WTC11 (cell line): ENCODE measurements around the gene KRT10. TPM values are rescaled to one million over a fixed set of nuclear protein-coding genes. Genes with fewer than 3 reads are reported as not detected.

Source experiments
- ATAC-seq: fragments of 200-7000 bp; cut with Tn5 transposase; 2 replicates; pipeline ENCODE4 v1.10.0; 2021; ENCODE audit warnings: mild to moderate bottlenecking, moderate library complexity
- CTCF ChIA-PET: fragments of 300-600 bp; sonication (Branson Sonifier 250); formaldehyde crosslinking; loops from one replicate; lab custom pipeline; 2021; ENCODE audit warnings: antibody characterized with exemption; lab: Charles Lee
- POLR2A ChIA-PET: fragments of 350-600 bp; sonication (Branson Sonifier 250); formaldehyde crosslinking; loops from one replicate; lab custom pipeline; 2021; ENCODE audit warnings: antibody characterized with exemption; lab: Charles Lee
- DNase-seq: peaks from one replicate; pipeline ENCODE4 v3.0.0; 2021; ENCODE audit warnings: low spot score
- H3K27ac Mint-ChIP-seq: 2 replicates; pipeline ENCODE4 v1.8.0; 2021; ENCODE audit warnings: mixed read lengths
- H3K27me3 Mint-ChIP-seq: 2 replicates; pipeline ENCODE4 v1.8.0; 2021; ENCODE audit warnings: low read depth, mild to moderate bottlenecking, moderate library complexity, mixed read lengths
- H3K36me3 Mint-ChIP-seq: 2 replicates; pipeline ENCODE4 v1.8.0; 2021; ENCODE audit warnings: mixed read lengths
- H3K4me1 Mint-ChIP-seq: 2 replicates; pipeline ENCODE4 v1.8.0; 2022; ENCODE audit warnings: mixed read lengths
- H3K4me3 Mint-ChIP-seq: 2 replicates; pipeline ENCODE4 v1.8.0; 2021; ENCODE audit warnings: mild to moderate bottlenecking, moderate library complexity, mixed read lengths
- H3K9me3 Mint-ChIP-seq: 2 replicates; pipeline ENCODE4 v1.8.0; 2021; ENCODE audit warnings: mixed read lengths
- CBFB ChIP-seq: sonication (generic); formaldehyde crosslinking; IDR thresholded peaks from 2 replicates; pipeline ENCODE4 v1.8.1; 2022; ENCODE audit warnings: mild to moderate bottlenecking, low read depth, missing genetic modification reagents
- ELF4 ChIP-seq: sonication (generic); formaldehyde crosslinking; IDR thresholded peaks from 2 replicates; pipeline ENCODE4 v1.8.1; 2022; ENCODE audit warnings: low read depth, mild to moderate bottlenecking, moderate library complexity, missing genetic modification reagents
- MXD4 ChIP-seq: fragments of 250-450 bp; sonication (Bioruptor Pico); IDR thresholded peaks from 2 replicates; pipeline ENCODE4 v1.8.0; 2021; ENCODE audit warnings: mild to moderate bottlenecking, moderate library complexity, borderline replicate concordance
- NFYB ChIP-seq: sonication (generic); formaldehyde crosslinking; conservative IDR thresholded peaks from 2 replicates; pipeline ENCODE4 v1.8.0; 2022; ENCODE audit warnings: low read depth, missing genetic modification reagents
- NR2C2 ChIP-seq: sonication (generic); formaldehyde crosslinking; IDR thresholded peaks from 2 replicates; pipeline ENCODE4 v1.8.0; 2022; ENCODE audit warnings: mild to moderate bottlenecking, missing genetic modification reagents
- ZBTB21 ChIP-seq: sonication (generic); formaldehyde crosslinking; IDR thresholded peaks from 2 replicates; pipeline ENCODE4 v1.8.1; 2023; ENCODE audit warnings: mild to moderate bottlenecking, missing genetic modification reagents, borderline replicate concordance
- total RNA-seq: library from RNA; stranded (reverse); gene quantifications from 3 replicates; pipeline ENCODE4 v1.2.3, GENCODE V29; 2021
- TF ChIP-seq, protein P1 (sequence below): fragments of 250-450 bp; sonication (Bioruptor Pico); IDR thresholded peaks from 2 replicates; pipeline ENCODE4 v2.1.2; 2022; ENCODE audit warnings: mild to moderate bottlenecking, moderate library complexity
- TF ChIP-seq, protein P2 (sequence below): fragments of 250-450 bp; sonication (Bioruptor Pico); IDR thresholded peaks from 2 replicates; pipeline ENCODE4 v1.9.0; 2021; ENCODE audit warnings: moderate library complexity, mild to moderate bottlenecking, inconsistent platforms, borderline replicate concordance
- TF ChIP-seq, protein P3 (sequence below): sonication (generic); formaldehyde crosslinking; IDR thresholded peaks from 2 replicates; pipeline ENCODE4 v1.8.1; 2022; ENCODE audit warnings: mild to moderate bottlenecking, moderate library complexity, missing genetic modification reagents
- TF ChIP-seq, protein P4 (sequence below): fragments of 250-450 bp; sonication (Bioruptor Pico); IDR thresholded peaks from 2 replicates; pipeline ENCODE4 v1.9.0; 2021; ENCODE audit warnings: mild to moderate bottlenecking, borderline replicate concordance
- TF ChIP-seq, protein P5 (sequence below): sonication (generic); formaldehyde crosslinking; IDR thresholded peaks from 2 replicates; pipeline ENCODE4 v1.8.0; 2022; ENCODE audit warnings: missing genetic modification reagents
- TF ChIP-seq, protein P6 (sequence below): fragments of 250-450 bp; sonication (Bioruptor Pico); IDR thresholded peaks from 2 replicates; pipeline ENCODE4 v1.9.0; 2021; ENCODE audit warnings: mild to moderate bottlenecking
- TF ChIP-seq, protein P7 (sequence below): sonication (generic); formaldehyde crosslinking; IDR thresholded peaks from 2 replicates; pipeline ENCODE4 v1.8.1; 2022; ENCODE audit warnings: missing genetic modification reagents, borderline replicate concordance

KRT10 gene
- total RNA-seq, 1 experiment from 2014 or later: 23.2 TPM

DNA sequence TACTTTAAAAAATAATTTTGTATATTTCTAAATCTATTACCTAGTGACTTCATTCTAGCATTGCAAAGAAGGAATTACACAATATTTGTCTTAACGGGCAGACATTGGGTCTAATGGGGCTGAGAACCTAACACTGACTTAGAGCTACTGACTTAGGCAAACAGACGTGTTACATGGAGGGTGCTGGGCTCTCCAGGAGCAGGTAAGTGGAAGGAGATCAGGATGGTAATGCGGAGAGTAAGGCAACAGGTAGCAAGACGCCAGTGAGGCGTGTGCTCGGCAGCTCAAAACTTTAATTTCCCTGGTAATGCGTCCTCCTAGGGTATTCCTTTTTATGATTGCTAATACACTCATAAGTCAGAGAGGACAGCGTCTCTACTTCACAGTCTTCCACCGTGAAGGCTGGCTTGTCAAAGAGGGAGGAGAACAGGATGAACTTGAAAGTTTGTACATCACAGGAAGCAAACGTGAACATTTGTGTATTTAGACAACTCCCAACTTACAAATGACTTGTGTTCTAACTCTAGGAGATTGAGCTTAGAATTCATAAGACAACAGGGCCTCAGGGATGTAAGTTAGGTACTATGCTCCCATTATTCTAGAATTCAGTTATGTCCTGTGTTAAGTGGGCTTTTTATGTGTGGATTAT is 27.3 kb downstream of the KRT10 start:
- DNase-seq: no peak
- ATAC-seq: no peak
- ChIA-PET CTCF (interaction anchor here (0.5 to 1.5 kb wide), 2 partner anchors 9 to 555 kb away, joined by 4 read pairs; no protein-coding TSS in a partner anchor), POLR2A (no interaction called here)
- Mint-ChIP-seq H3K27ac (no peak overlapping the region), H3K4me3 (no peak overlapping the region), H3K27me3 (peaks cover 9% of the 10 kb centered on the region), H3K36me3 (no peaks in the 10 kb centered on the region), H3K9me3 (no peaks in the 10 kb centered on the region), H3K4me1 (no peaks in the 10 kb centered on the region)
- no peak for TF ChIP-seq ELF4
- TF ChIP-seq, protein P1, sequence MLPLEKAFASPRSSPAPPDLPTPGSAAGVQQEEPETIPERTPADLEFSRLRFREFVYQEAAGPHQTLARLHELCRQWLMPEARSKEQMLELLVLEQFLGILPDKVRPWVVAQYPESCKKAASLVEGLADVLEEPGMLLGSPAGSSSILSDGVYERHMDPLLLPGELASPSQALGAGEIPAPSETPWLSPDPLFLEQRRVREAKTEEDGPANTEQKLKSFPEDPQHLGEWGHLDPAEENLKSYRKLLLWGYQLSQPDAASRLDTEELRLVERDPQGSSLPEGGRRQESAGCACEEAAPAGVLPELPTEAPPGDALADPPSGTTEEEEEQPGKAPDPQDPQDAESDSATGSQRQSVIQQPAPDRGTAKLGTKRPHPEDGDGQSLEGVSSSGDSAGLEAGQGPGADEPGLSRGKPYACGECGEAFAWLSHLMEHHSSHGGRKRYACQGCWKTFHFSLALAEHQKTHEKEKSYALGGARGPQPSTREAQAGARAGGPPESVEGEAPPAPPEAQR: no peak
- no peak for TF ChIP-seq NFYB (CRISPR knock-in tag)
- TF ChIP-seq ZBTB21: no peak
- TF ChIP-seq, protein P2, sequence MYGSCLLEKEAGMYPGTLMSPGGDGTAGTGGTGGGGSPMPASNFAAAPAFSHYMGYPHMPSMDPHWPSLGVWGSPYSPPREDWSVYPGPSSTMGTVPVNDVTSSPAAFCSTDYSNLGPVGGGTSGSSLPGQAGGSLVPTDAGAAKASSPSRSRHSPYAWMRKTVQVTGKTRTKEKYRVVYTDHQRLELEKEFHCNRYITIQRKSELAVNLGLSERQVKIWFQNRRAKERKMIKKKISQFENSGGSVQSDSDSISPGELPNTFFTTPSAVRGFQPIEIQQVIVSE: no peak
- TF ChIP-seq NR2C2 (CRISPR knock-in tag): no peak
- TF ChIP-seq, protein P3, sequence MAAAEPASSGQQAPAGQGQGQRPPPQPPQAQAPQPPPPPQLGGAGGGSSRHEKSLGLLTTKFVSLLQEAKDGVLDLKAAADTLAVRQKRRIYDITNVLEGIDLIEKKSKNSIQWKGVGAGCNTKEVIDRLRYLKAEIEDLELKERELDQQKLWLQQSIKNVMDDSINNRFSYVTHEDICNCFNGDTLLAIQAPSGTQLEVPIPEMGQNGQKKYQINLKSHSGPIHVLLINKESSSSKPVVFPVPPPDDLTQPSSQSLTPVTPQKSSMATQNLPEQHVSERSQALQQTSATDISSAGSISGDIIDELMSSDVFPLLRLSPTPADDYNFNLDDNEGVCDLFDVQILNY (CRISPR knock-in tag): no peak
- TF ChIP-seq, protein P4, sequence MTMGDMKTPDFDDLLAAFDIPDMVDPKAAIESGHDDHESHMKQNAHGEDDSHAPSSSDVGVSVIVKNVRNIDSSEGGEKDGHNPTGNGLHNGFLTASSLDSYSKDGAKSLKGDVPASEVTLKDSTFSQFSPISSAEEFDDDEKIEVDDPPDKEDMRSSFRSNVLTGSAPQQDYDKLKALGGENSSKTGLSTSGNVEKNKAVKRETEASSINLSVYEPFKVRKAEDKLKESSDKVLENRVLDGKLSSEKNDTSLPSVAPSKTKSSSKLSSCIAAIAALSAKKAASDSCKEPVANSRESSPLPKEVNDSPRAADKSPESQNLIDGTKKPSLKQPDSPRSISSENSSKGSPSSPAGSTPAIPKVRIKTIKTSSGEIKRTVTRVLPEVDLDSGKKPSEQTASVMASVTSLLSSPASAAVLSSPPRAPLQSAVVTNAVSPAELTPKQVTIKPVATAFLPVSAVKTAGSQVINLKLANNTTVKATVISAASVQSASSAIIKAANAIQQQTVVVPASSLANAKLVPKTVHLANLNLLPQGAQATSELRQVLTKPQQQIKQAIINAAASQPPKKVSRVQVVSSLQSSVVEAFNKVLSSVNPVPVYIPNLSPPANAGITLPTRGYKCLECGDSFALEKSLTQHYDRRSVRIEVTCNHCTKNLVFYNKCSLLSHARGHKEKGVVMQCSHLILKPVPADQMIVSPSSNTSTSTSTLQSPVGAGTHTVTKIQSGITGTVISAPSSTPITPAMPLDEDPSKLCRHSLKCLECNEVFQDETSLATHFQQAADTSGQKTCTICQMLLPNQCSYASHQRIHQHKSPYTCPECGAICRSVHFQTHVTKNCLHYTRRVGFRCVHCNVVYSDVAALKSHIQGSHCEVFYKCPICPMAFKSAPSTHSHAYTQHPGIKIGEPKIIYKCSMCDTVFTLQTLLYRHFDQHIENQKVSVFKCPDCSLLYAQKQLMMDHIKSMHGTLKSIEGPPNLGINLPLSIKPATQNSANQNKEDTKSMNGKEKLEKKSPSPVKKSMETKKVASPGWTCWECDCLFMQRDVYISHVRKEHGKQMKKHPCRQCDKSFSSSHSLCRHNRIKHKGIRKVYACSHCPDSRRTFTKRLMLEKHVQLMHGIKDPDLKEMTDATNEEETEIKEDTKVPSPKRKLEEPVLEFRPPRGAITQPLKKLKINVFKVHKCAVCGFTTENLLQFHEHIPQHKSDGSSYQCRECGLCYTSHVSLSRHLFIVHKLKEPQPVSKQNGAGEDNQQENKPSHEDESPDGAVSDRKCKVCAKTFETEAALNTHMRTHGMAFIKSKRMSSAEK (CRISPR knock-in tag): no peak
- TF ChIP-seq, protein P5, sequence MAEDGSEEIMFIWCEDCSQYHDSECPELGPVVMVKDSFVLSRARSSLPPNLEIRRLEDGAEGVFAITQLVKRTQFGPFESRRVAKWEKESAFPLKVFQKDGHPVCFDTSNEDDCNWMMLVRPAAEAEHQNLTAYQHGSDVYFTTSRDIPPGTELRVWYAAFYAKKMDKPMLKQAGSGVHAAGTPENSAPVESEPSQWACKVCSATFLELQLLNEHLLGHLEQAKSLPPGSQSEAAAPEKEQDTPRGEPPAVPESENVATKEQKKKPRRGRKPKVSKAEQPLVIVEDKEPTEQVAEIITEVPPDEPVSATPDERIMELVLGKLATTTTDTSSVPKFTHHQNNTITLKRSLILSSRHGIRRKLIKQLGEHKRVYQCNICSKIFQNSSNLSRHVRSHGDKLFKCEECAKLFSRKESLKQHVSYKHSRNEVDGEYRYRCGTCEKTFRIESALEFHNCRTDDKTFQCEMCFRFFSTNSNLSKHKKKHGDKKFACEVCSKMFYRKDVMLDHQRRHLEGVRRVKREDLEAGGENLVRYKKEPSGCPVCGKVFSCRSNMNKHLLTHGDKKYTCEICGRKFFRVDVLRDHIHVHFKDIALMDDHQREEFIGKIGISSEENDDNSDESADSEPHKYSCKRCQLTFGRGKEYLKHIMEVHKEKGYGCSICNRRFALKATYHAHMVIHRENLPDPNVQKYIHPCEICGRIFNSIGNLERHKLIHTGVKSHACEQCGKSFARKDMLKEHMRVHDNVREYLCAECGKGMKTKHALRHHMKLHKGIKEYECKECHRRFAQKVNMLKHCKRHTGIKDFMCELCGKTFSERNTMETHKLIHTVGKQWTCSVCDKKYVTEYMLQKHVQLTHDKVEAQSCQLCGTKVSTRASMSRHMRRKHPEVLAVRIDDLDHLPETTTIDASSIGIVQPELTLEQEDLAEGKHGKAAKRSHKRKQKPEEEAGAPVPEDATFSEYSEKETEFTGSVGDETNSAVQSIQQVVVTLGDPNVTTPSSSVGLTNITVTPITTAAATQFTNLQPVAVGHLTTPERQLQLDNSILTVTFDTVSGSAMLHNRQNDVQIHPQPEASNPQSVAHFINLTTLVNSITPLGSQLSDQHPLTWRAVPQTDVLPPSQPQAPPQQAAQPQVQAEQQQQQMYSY (CRISPR knock-in tag): no peak

DNA sequence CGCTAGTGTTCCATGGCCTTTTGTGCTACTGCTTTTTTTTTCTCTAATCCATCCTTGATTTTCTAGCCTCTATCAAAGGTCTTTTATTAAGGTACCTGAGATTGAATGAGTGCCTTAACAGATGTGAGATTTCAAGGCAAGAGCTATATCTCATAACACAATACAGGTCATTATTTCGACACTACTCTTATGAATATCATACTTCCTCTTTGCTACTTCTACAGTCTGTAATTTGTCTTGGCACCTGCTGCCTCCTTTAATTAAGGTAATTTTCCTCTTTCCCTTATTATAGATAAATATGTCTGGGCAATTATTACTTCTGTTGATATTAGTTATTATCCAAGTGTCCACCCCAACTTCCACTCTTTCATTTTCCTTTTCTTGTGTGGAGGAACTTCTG is 27.9 kb downstream of the KRT10 start:
- POLR2A ChIA-PET: no interaction called here
- TF ChIP-seq, protein P5 (CRISPR knock-in tag): no peak
- TF ChIP-seq MXD4 (no peak), CBFB (CRISPR knock-in tag) (no peak)
- TF ChIP-seq, protein P6, sequence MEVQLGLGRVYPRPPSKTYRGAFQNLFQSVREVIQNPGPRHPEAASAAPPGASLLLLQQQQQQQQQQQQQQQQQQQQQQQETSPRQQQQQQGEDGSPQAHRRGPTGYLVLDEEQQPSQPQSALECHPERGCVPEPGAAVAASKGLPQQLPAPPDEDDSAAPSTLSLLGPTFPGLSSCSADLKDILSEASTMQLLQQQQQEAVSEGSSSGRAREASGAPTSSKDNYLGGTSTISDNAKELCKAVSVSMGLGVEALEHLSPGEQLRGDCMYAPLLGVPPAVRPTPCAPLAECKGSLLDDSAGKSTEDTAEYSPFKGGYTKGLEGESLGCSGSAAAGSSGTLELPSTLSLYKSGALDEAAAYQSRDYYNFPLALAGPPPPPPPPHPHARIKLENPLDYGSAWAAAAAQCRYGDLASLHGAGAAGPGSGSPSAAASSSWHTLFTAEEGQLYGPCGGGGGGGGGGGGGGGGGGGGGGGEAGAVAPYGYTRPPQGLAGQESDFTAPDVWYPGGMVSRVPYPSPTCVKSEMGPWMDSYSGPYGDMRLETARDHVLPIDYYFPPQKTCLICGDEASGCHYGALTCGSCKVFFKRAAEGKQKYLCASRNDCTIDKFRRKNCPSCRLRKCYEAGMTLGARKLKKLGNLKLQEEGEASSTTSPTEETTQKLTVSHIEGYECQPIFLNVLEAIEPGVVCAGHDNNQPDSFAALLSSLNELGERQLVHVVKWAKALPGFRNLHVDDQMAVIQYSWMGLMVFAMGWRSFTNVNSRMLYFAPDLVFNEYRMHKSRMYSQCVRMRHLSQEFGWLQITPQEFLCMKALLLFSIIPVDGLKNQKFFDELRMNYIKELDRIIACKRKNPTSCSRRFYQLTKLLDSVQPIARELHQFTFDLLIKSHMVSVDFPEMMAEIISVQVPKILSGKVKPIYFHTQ (CRISPR knock-in tag): no peak
- TF ChIP-seq, protein P7, sequence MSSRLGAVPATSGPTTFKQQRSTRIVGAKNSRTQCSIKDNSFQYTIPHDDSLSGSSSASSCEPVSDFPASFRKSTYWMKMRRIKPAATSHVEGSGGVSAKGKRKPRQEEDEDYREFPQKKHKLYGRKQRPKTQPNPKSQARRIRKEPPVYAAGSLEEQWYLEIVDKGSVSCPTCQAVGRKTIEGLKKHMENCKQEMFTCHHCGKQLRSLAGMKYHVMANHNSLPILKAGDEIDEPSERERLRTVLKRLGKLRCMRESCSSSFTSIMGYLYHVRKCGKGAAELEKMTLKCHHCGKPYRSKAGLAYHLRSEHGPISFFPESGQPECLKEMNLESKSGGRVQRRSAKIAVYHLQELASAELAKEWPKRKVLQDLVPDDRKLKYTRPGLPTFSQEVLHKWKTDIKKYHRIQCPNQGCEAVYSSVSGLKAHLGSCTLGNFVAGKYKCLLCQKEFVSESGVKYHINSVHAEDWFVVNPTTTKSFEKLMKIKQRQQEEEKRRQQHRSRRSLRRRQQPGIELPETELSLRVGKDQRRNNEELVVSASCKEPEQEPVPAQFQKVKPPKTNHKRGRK: no peak

More for the DNA sequence above, 27.9 kb downstream of the KRT10 start:
- Mint-ChIP-seq H3K27ac (no peak overlapping the region), H3K4me3 (no peak overlapping the region), H3K27me3 (peaks cover 8% of the 10 kb centered on the region), H3K4me1 (no peaks in the 10 kb centered on the region), H3K36me3 (no peaks in the 10 kb centered on the region), H3K9me3 (no peaks in the 10 kb centered on the region)
- DNase-seq (no peak), ATAC-seq (no peak)
- CTCF ChIA-PET: interaction anchor here (1.5 kb wide), 1 partner anchor 9 kb away, joined by 4 read pairs; no protein-coding TSS in a partner anchor
